Transverse colon (tissue), 4 donors: Measurements from ENCODE around the gene BCOR. TPM values are rescaled to one million over a fixed set of nuclear protein-coding genes. Genes with fewer than 3 reads are reported as not detected.
A peak's percentile ranks its signal among the peaks of the same experiment; 100 is the strongest.

ENCODE experiments used
- DNase-seq: peaks from one replicate; pipeline ENCODE4 v3.0.0-alpha.2; 2019
- H3K27ac ChIP-seq, 4 donors: fragments of 200-600 bp; sonication (generic); 2 replicates each; pipeline ENCODE4 v1.5.1; 2016 to 2018; ENCODE audit warnings: inconsistent platforms in 4 of 4
- H3K27me3 ChIP-seq: fragments of 200-600 bp; sonication (generic); 2 replicates; pipeline ENCODE4 v1.5.1; 2017; ENCODE audit warnings: inconsistent platforms
- H3K36me3 ChIP-seq, 4 donors: fragments of 200-600 bp; sonication (generic); 2 replicates each; pipeline ENCODE4 v1.5.1; 2017 to 2019; ENCODE audit warnings: inconsistent platforms in 4 of 4
- H3K4me1 ChIP-seq, 4 donors: fragments of 200-600 bp; sonication (generic); 2 replicates each; pipeline ENCODE4 v1.5.1; 2017 to 2020; ENCODE audit warnings: inconsistent platforms in 4 of 4
- H3K4me3 ChIP-seq, 4 donors: fragments of 200-600 bp; sonication (generic); 1 replicate in 1 of 4; 2 replicates in 3 of 4; pipeline versions ENCODE4 v1.5.1 to v1.6.1; 2017 to 2019; ENCODE audit warnings: inconsistent platforms in 4 of 4
- H3K9me3 ChIP-seq, 2 donors: fragments of 200-600 bp; sonication (generic); 2 replicates each; pipeline ENCODE4 v1.5.1; 2017 to 2019; ENCODE audit warnings: inconsistent platforms in 2 of 2
- EP300 ChIP-seq: sonication (generic); formaldehyde crosslinking; IDR thresholded peaks from one replicate; pipeline ENCODE4 v1.6.1; 2017; ENCODE audit warnings: antibody characterized with exemption, low read depth
- POLR2A ChIP-seq: fragments of 450-650 bp; IDR thresholded peaks from one replicate; pipeline ENCODE4 v1.6.1; 2016; ENCODE audit warnings: antibody characterized with exemption, mild to moderate bottlenecking, moderate library complexity
- POLR2AphosphoS5 ChIP-seq, 3 donors: sonication (generic); formaldehyde crosslinking; IDR thresholded peaks; one replicate each; pipeline ENCODE4 v1.6.1; 2016; ENCODE audit warnings: antibody characterized with exemption in 3 of 3
- WGBS, 2 donors: methylation state at CpG; one replicate each; pipeline ENCODE4 v1.1.5; 2018; ENCODE audit warnings: low coverage in 1 of 2; 5-methylcytosine and 5-hydroxymethylcytosine counted together
- in situ Hi-C, 4 donors: fragments of 200-750 bp; cut with MboI; loops; one replicate each; pipeline versions ENCODE4 v1.15.0 to v1.15.1; 2017; ENCODE audit warnings: low sequenced_read_pairs in 3 of 4, low pct_ligation_motif_present in 1 of 4, low pct_unique_long_range_greater_than_20kb in 1 of 4
- intact Hi-C: fragments of 100-400 bp; cut with DNase I; formaldehyde crosslinking; loops from one replicate; pipeline ENCODE4 v1.15.1; 2023; ENCODE audit warnings: low total_unique reads
- total RNA-seq, 4 donors: library from RNA; depleted of rRNA; stranded (reverse); fragments of >200 nt; gene quantifications; one replicate each; pipeline ENCODE4 v1.1.0, GENCODE V29; 2016
- TF ChIP-seq, protein P1 (sequence below), 5 experiments: fragments of 200-600 bp in 3 of 5; fragments of 450-650 bp in 2 of 5; sonication (generic) in 3 of 5; IDR thresholded peaks; 1 replicate in 2 of 5; 2 replicates in 3 of 5; pipeline ENCODE4 v1.5.1; 2016 to 2017; ENCODE audit warnings: antibody characterized with exemption in 5 of 5, inconsistent platforms in 3 of 5, mild to moderate bottlenecking in 2 of 5, moderate library complexity in 1 of 5

BCOR gene
- total RNA-seq, 4 donors from 2014 or later, result 17.9 to 27.8 (median 20.4) TPM

DNA sequence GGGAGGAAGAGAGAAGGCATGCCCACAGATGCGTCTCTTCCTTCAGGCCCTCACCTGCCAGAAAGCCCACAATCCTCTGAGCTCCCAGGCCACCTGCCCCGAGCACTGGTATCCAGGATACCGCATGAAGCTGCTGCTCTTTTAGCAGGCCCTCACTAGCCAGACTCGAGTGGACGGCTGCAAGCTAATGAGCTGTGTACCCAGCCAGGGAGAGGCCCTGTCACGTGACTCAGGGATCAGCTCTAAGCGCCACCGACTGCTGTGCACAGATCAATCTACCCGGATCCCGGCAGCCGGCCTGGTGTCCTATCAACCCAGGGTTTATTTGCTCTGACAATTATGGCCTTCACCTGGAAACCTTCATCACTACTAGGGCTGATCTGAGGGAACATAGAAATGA, 39.0 kb downstream of the BCOR start:
- TF ChIP-seq EP300 (no peak), POLR2AphosphoS5 (IDR thresholded peaks at IDR 0.05) (no peak), POLR2A (no peak)
- TF ChIP-seq, protein P1, sequence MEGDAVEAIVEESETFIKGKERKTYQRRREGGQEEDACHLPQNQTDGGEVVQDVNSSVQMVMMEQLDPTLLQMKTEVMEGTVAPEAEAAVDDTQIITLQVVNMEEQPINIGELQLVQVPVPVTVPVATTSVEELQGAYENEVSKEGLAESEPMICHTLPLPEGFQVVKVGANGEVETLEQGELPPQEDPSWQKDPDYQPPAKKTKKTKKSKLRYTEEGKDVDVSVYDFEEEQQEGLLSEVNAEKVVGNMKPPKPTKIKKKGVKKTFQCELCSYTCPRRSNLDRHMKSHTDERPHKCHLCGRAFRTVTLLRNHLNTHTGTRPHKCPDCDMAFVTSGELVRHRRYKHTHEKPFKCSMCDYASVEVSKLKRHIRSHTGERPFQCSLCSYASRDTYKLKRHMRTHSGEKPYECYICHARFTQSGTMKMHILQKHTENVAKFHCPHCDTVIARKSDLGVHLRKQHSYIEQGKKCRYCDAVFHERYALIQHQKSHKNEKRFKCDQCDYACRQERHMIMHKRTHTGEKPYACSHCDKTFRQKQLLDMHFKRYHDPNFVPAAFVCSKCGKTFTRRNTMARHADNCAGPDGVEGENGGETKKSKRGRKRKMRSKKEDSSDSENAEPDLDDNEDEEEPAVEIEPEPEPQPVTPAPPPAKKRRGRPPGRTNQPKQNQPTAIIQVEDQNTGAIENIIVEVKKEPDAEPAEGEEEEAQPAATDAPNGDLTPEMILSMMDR (IDR thresholded peaks at IDR 0.05), result no peak
- DNase-seq, result peak; percentile 48
- H3K27me3 ChIP-seq, result no peaks in the 10 kb centered on the region
- H3K27ac ChIP-seq, result peak overlapping the region in 1 of 4 donors; percentile 22
- 65% methylated on average over 6 of the region's 11 CpGs; no CpG with 5 or more reads in 1 of the 2 donors for WGBS, 2 donors
- H3K36me3 ChIP-seq, result peaks cover 0 to 12% (median 0%) of the 10 kb centered on the region in 4 donors
- H3K4me1 ChIP-seq, result no peaks in the 10 kb centered on the region
- H3K4me3 ChIP-seq, result no peak overlapping the region
- in situ Hi-C loops, result no loop called here
- intact Hi-C loops, result no loop called here
- H3K9me3 ChIP-seq, result no peaks in the 10 kb centered on the region

DNA sequence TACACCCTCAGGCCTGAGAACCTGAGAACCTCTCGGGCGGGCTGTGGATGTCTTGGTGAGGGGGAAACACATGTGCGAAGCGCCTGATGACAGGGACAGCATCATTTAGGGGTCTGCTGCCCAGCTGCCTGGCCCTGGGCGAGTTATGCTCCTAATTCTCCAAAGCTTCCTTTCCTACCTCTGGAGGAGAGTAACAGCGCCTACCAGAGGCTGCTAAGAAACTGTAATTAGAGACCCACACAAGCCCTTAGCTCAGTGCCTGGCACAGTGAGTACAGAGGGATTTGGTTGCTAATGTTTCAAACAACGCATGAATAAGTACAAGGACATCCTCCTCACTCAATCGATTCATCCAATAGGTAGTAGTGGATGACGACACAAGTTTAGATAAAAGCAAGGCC, 40.4 kb downstream of the BCOR start:
- DNase-seq, result no peak
- no peak overlapping the region for H3K4me3 ChIP-seq
- H3K27me3 ChIP-seq, result no peaks in the 10 kb centered on the region
- 85% methylated on average over 9 of the region's 9 CpGs; no CpG with 5 or more reads in 1 of the 2 donors for WGBS, 2 donors
- no peaks in the 10 kb centered on the region for H3K4me1 ChIP-seq
- peaks cover 0 to 22% (median 0%) of the 10 kb centered on the region in 4 donors for H3K36me3 ChIP-seq
- H3K27ac ChIP-seq, result no peak overlapping the region
- intact Hi-C loops, result no loop called here
- in situ Hi-C loops, result no loop called here
- no peak for TF ChIP-seq POLR2A
- TF ChIP-seq EP300, result no peak
- TF ChIP-seq, protein P1 (IDR thresholded peaks at IDR 0.05), result no peak
- no peak for TF ChIP-seq POLR2AphosphoS5 (IDR thresholded peaks at IDR 0.05)
- no peaks in the 10 kb centered on the region for H3K9me3 ChIP-seq

DNA sequence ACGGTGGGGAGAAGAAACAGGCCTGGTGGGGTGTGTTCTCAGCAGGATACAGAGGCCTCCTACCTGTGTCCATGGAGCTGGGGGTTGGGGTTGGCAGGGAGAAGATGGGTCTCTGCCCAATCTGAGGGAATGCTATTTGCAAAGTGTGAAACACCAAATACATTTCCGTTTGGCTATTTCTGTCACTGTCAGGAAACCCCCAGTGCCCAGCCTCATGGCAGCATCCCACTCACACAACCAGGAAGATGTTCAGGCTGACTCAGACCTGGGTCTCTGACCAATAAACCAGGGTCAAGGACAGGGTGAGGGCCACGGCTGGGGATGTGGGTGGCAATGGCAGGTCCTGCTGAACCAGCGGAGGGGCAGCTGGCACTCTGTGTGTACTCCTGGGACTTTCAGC, 41.3 kb downstream of the BCOR start:
- Histone ChIP-seq H3K27ac (no peak overlapping the region), H3K4me1 (no peaks in the 10 kb centered on the region), H3K36me3 (peaks cover 0 to 32% (median 4%) of the 10 kb centered on the region in 4 donors), H3K9me3 (no peaks in the 10 kb centered on the region), H3K27me3 (no peaks in the 10 kb centered on the region), H3K4me3 (no peak overlapping the region)
- intact Hi-C loops, result no loop called here
- TF ChIP-seq, protein P1 (IDR thresholded peaks at IDR 0.05), result no peak
- no peak for TF ChIP-seq POLR2A
- no peak for TF ChIP-seq POLR2AphosphoS5 (IDR thresholded peaks at IDR 0.05)
- TF ChIP-seq EP300, result no peak
- no peak for DNase-seq
- 62% methylated on average over 4 of the region's 4 CpGs; no CpG with 5 or more reads in 1 of the 2 donors for WGBS, 2 donors
- in situ Hi-C loops, result no loop called here

DNA sequence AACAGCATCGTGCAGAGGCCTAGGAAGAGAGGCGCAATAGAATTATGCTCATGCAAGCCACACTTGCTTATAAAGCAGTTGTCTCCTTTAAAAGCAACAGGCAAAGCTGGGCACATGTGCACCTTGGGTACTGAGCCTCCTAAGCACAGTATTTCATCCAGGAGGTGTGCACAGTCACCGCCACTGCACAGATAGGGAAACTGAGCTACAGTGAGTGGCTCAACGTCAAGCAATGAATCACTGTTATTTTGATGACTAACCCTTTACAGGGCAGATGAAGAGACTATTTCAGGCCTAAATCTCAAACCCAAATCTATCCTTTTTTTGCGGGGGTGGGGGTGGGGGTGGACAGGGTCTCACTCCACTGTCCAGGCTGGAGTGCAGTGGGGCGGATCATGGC, 42.3 kb downstream of the BCOR start:
- peaks cover 0 to 41% (median 7%) of the 10 kb centered on the region in 4 donors for H3K36me3 ChIP-seq
- H3K27ac ChIP-seq, result no peak overlapping the region
- no peak overlapping the region for H3K4me3 ChIP-seq
- H3K27me3 ChIP-seq, result no peaks in the 10 kb centered on the region
- intact Hi-C loops (no loop called here), in situ Hi-C loops (no loop called here)
- H3K4me1 ChIP-seq, result no peaks in the 10 kb centered on the region
- no peak for TF ChIP-seq POLR2AphosphoS5 (IDR thresholded peaks at IDR 0.05)
- TF ChIP-seq EP300, result no peak
- TF ChIP-seq POLR2A, result no peak
- TF ChIP-seq, protein P1 (IDR thresholded peaks at IDR 0.05), result no peak
- peaks cover 3 to 6% of the 10 kb centered on the region in 2 donors for H3K9me3 ChIP-seq
- 84% methylated on average over 6 of the region's 6 CpGs; no CpG with 5 or more reads in 1 of the 2 donors for WGBS, 2 donors
- DNase-seq, result no peak
